Measurements from ENCODE around the gene CLDN5. TPM values are rescaled to one million over a fixed set of nuclear protein-coding genes. Genes with fewer than 3 reads are reported as not detected.

CLDN5 gene
- total and polyA plus RNA-seq, 2 experiments from 2014 or later: 2.0 to 3.2 TPM

GRCh38 chr22:19492504-19493174 is 31.6 kb downstream of the CLDN5 start (continued):
- TF ChIP-seq ZNF462 (CRISPR knock-in tag; IDR thresholded peaks at IDR 0.05) (no peak), ZNF331 (CRISPR knock-in tag; IDR thresholded peaks at IDR 0.05; ENCODE audit: low read depth) (no peak), CREB1 (CRISPR knock-in tag; IDR thresholded peaks at IDR 0.05; ENCODE audit: low read depth) (no peak), JUNB (IDR thresholded peaks at IDR 0.05; ENCODE audit: unreplicated experiment) (no peak), EZH2 (IDR thresholded peaks at IDR 0.05; ENCODE audit: low read depth, unreplicated experiment) (no peak), REST (IDR thresholded peaks at IDR 0.05; ENCODE audit: unreplicated experiment) (no peak), EZH2phosphoT487 (IDR thresholded peaks at IDR 0.05; ENCODE audit: unreplicated experiment) (no peak), POLR2AphosphoS5 (IDR thresholded peaks at IDR 0.05; ENCODE audit: low read depth) (no peak)
